Stimulated activated CD4-positive, alpha-beta T cell treated with anti-CD3 and anti-CD28 coated beads, Interleukin-4, amount 100 ng/mL, for 4 hours (primary cell): ENCODE data around the gene PPCDC.

Experiments
- DNase-seq, 2 experiments: peaks; one replicate each; pipeline ENCODE4 v3.0.0-alpha.2; 2020

Gene PPCDC

DNA sequence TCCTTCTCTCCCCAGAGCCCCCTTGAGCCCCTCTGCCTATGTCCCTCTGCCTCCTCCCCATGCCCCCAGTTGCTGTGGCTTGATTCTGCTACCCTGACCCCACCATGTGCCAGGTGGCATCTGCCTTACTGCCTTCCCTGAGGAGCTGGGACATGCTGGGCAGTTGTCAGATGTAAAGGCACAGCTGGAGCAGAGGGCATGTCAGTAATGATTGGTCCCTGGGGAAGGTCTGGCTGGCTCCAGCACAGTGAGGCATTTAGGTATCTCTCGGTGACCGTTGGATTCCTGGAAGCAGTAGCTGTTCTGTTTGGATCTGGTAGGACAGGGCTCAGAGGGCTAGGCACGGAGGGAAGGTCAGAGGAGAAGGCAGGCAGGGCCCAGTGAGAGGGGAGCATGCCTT is 3.5 kb upstream of the PPCDC start:
- DNase-seq, result no peak

DNA sequence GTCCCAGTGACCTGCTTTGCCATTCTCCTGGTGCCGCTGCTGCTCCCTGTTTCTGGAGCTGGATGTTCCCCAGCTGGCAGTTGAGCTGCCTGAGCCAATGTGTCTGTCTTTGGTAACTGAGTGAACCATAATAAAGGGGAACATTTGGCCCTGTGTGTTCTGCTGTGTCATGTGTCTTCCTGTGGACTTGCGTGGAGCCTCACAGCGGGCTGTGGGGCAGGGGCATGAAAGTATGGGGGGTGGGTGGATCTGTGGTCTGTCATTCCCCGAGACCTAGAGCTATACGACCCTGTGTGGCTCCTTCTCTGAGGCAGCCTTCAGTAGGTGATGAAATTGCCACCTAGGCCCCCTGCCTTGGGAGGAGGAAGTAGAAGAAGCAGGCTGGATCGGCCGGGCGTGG is 2.0 kb upstream of the PPCDC start:
- DNase-seq, result no peak

DNA sequence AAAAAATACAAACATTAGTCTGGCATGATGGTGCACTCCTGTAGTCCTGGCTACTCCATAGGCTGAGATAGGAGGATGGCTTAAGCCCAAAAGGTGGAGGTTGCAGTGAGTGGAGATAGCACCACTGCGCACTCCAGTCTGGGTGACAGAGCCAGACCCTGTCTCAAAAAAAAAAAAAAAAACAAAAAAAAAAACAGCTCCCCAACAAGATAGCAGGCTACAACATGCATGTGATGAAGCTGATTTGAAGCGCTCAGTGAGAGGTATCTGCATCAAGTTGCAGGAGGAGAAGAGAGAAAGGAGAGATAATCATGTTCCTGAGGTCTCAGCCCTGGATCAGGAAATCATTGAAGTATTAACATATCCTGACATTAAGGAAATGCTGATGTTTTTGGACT is 608 bp upstream of the PPCDC start:
- DNase-seq, result no peak

DNA sequence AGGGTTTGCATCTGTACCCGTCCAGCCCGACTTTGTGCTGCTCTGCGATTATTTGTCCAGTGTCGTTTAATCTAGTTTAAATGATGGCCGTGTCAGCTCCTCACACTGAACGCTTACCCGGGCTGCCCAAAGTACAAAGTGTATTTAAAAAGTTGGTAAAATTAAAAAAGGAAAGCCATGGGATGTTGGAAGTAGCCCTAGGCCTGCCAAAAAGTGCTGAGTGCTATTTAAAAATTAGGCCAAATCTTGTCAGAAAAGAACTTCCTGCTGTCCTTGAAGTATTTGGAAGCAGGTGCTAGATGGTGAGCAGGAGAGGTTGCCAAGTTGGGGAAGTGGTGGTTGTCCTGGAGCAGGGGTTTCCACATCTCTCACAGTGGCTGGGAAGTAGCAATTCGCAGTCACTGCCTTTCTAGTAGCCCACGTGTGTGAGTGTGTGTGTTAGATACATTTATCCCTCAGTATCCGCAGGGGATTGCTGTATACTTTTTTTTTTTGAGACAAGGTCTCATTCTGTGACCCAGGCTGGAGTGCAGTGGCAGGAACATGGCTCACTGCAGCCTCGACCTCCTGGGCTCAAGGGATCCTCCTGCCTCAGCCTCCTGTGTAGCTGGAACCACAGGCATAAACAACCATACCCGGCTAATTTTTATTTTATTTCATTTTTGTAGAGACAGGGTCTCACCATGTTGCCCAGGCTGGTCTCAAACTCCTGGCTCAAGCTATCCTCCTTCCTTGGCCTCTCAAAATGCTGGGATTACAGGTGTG is 664 bp downstream of the PPCDC start:
- no peak for DNase-seq

DNA sequence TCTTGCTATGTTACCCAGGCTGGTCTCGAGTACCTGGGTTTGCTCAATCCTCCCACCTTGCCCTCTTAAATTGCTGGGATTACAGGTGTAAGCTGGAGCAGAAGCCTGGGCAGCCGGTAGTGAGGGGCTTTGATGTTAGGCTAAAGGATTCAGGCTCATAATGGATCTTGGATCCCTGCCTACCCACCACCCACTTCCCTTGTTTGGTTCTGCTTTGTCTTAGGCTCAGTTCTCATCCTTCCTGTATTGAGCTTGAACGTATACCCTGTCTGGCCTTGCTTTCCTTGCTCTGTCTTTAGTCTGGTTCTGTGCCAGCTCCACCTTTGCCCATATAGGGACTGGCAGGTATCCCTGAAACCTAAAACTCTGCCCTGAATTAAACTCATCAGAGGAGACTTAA is 1.7 kb downstream of the PPCDC start:
- no peak for DNase-seq

DNA sequence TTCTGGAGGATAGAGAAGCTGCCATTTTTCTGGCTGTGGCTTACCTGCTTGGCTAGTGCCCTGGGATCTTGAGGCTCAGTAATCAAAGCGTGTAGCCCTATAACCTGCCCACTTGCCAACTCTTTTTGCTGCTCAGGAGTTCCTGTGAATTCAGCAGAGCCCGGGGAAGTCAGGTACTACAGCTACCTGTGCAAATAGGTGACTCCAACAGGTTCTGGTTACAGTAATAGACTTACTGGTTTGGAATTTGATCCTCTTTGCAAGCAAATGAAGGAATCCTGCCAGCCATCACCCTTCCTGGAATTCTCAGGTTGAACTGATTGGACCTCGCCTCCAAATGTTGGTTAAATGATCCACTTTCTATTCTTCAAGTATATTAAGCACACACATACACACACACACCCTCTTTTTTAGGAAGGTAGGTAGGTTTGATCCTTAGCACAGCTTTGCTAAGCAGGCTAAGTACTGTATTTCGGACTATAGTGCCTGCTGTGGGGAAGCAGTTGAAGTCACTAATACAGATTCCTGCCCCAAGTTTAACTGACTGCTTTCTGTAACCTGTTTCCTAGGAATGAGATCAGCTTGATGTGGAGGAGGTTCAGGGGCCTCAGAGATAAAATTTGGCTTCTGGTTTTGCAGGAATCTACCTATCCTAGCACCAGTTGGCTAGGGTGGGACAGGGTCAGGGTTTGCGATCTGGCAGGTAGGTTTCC is 2.3 kb downstream of the PPCDC start:
- DNase-seq, result no peak

DNA sequence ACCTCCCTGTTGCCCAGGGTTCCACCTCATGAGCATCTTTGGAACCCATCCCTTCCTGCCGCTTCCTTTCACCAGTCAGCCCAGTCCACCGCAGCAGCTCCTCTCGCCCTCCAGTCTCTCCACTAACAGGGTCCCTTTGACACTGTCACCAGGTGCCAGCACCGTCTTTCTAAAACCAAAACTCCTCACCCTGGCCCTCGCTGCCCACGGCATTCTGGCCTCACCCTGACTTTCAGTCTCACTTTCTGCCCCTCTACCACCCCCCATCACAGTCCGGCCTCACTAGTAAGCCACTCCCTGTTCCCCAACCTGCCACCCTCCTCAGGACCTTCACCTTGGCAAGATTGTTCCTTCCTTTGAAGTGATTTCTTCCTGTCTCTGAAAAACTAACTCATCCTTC is 4.2 kb downstream of the PPCDC start:
- DNase-seq, result no peak

DNA sequence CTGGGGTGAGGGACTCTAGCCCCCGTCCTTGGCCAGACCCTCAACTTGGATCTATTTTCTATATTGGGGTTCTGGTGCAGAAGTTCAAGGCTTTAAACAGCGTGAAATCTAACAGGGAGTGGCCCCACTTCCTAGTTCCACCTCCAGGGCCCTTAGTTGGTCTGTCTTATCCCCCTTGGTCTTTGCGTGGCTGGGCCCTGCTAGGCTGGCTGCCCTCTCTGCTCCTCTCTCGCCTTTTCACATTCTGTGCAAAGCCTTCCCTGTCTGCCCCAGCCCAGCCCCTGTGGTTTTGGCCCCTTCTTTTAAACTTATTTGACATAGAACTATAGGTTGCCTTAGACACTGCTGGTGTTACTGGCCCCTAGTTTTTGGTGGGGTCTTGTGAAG is 5.6 kb downstream of the PPCDC start:
- no peak for DNase-seq

DNA sequence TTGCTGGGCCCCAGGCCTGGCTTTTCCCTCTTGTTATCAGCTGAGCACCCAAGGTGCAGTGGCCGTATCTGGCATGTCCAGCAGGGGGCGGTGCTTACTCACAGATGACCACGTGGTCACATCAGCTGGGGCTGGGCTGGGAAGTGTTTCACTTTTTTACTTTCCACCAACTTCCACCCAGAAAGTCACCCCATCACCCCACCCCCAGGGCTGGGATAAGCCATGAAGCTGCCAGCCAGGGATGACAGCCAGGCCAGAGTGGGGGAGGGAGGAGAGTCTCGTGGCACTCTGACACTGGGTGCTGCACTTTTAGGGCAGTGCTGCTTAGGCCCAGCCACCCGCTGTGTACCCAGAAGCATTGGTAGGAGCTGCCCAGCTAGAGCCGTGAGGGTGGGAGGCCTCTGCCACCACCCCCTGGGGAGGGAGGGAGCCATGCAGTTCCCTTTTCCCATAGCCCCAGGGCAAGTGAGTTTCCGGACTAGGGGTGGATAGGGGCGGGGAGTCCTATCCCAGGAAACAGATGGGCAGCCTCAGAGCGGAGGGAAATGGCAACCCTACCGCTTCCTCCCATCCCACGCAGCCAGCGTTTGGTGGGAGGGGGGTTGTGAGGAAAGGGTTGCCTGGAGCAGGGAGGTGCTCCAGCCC is 6.1 kb downstream of the PPCDC start:
- peak; percentile 80 to 87 for DNase-seq

DNA sequence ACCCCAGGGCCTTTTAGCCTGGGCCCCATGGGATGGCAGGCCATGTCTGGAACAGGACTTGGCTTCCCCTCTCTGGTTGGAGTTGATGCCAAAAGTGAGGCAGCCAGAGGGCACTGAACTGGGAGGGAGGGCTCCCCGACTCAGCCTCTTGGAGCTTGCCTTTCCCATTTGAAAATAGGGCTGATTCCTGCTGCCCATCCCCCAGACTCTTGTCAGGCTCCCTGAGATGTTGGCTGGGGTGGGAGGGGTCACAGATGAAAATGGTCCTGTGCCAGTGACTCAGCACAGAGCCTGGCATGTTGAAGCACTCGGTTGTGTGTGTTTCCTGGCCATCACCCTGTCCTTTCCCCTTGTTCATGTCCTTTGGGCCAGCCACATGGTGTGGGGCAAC is 6.6 kb downstream of the PPCDC start:
- no peak for DNase-seq

DNA sequence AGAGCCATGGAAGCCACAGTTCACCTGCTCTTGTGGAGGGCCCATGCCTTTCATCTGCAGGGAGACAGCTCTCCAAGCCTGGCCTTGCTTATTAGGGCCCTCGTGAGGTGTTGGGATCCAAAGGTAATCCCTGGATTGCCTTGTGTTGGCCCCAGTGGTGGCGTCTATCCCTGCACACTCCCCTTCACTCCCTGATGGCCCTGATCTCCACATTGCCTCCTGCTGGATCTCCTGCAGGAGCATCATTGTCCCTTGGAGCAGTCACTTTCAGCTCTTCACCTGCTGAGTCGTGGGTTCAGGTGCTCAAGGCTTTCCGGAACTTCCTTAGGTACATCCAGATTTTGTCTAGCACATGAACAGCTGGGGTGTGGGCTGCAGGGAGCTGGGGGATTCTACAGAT is 7.0 kb downstream of the PPCDC start:
- DNase-seq, result no peak

DNA sequence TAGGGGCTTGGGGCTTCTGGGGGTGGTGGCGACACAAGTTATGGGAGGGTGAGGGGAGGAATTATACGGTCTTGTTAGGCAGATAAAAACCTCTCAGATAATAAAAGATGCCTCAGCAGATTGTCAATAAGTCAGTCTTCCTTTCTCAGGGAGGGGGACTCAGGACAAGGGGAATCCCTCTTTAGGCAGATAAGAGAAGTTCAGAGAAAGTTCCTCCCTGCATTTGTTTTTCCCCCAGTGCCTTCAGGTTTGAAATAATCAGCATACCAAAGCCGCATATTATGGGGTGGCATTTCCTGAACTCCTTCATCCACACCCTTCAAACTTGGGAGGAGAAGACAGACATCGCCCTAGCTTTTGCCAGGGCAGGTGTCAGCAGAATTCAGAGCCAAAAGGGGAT is 8.5 kb downstream of the PPCDC start:
- DNase-seq, result no peak

DNA sequence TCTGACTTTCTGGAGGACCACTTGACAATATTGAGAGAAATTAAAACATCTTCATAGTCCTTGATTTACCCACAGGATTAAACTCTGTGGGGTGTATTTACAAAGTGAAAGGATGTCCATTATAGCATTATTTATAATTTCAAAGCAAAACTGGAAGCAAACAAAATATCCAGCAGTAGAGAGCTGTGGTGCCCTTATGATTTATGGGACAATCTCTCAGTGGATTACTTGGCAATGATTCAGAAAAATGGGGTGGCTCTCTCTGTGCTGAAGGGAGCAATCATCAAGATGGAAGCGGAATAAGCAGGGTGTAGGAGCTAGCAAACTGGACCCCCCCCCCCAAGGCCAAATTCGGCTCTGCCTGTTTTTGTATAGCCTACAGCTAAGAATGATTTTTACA is 9.0 kb downstream of the PPCDC start:
- no peak for DNase-seq

DNA sequence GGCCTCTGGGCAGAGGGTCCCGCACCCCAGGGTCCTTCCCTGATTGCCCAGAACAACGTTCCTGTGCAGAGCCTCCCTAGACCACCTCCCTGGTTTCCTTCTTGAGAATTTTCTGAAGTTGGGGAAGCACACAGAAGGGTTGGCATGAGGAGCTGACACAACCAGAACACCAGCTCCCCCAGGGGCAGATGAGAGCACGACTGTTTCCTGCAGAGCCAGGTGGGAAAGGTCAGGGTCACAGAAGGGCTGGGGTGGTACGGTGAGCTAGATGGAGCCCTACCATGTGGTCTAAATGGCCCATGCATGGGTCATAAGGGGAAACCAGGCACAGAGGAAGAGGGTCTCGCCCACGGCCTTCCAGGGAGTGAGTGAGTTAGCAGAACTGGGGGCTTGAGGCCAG is 10.4 kb downstream of the PPCDC start:
- DNase-seq, result no peak

DNA sequence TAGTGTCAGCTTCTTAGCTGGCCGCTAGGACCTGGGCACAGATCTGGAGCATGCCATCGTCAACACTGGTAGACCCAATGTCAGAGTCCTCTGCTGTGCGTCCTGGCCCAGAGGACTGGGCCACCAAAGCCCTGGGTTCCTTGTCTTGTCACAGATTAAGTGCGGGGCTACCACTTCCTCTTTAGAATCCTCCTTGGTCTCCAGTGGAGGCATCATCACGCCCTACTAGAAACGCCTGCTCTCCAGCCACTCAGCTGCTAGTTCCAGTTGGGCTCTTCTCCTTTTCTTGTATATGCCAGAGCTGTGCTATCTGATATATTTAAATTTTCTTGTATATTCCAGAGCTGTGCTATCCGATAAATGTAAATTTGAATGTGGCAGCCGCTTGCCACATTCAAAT is 11.2 kb downstream of the PPCDC start:
- no peak for DNase-seq

DNA sequence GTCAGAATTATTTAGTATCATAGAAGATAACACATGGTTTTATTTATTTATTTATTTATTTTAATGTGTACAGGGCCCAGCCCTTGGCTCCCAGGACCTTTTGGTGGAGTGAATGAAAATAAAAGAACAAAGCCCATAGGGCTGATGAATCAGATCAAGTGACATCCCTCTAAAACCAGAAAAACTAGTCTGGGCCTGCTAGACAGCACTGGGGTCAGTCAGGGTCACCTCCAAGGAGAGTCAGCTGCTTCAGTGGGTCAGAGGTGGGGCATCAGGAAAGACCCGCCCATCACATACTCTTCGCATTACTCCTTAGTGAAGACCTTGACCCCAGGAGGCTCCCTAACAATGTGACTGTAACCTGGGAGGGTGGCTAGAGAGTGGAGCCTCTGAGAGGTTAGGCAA is 12.8 kb downstream of the PPCDC start:
- no peak for DNase-seq

DNA sequence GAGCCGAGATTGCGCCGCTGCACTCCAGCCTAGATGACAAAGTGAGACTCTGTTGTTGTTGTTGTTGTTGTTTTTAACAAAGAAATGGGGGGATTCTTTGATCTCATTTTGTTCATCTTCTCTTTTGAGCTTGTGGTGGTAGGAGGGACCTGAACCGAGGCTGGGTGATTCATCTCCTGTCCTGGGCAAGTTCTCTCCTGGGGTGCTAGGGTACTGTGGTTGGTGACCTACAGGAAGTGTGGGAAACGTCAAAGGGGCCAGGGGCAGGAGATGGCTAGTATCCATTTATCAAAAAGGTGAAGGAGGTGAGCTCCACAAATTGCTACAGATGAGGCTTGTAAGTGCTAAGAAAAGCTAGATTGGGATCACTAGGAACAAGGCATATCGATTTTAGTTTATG is 14.3 kb downstream of the PPCDC start:
- DNase-seq, result no peak

DNA sequence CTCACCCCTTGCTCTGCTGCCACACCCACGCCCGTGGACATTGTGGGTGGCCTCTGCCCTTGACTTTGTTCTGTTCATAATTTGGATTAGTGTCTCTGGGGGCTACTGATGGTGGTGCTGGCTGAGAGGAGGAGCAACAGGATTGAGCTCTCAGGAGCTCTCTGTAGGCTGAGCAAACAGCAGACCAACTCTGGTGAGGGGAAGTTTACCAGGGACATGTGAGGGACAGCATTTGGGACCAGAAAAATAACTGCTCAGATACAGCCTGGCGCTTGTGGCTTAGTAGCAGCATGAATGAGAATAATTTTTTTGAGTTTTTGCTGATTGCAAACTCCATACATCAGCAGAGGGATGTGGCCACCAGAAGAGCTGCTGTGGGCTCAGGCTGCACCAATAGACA is 14.8 kb downstream of the PPCDC start:
- no peak for DNase-seq

DNA sequence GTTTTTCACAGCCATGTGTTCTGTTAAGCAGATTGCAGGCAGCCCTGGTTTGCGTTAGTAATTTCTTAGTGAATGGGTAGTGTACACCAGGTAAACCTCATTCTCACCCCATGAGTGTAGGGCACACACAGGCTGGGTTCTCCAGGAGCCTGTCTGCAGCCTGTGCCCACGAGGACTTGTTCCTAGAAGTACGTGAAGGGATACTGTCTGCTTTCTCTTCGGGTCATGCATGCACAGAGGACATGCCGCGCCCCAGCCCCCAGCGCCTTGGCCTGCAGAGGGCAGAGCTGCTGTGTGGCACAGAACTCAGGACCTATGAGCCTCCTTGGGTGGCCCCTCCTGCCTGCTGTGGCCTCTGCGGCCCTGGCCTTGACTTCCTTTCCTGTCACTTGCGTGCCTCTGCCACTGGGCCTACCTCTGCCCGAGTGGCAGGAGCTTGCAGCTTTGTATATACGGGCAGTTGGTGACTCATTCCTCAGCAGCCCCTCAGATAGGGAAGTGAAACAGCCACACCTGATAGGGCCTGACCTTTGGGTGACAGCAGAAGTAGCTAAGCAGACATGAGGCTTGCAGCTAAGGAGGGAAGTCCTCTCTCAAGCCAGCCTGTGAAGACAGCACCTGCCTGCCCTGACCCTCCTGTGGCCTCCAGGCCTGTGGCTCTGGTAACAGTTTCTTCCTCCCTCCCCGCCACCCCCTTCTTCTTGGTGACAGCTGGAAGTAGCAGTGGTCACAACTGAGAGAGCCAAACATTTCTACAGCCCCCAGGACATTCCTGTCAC is 19.5 kb downstream of the PPCDC start:
- peak; percentile 34 to 36 for DNase-seq

DNA sequence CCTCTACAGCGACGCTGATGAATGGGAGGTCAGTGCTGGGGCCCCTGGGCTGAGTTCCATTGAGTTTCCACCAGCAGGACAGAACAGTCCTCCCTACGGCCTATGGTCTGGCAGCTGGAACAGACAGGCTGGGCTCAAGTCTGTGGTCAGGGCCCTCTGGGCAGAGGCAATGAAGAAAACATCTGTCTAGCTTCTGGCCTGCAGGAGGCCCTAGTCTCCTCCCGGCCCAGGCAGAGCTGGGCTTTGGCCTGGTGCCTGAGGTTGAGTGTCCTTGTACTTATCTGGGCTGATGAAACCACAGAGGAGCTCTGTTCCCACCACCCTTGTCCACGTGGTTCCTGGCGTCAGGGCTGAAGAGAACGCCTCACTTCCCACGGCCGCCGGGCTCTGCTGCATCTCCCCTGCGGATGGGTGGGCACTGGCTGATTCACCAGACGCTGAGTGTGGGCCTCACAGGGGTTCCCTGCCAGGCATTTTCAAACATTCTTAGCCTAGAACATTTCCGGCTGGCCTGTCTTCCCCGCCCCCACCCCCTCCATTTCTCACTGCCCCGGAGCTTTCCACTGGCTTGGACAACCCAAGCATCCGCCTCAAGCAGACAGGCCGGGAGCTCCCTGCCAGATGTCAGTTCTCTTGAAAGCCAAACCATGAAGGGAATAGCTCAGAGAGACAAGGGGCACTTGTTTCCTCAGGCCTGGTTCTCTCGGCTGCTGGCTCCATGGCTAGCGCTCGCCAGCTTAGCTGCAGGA is 20.3 kb downstream of the PPCDC start:
- no peak for DNase-seq

DNA sequence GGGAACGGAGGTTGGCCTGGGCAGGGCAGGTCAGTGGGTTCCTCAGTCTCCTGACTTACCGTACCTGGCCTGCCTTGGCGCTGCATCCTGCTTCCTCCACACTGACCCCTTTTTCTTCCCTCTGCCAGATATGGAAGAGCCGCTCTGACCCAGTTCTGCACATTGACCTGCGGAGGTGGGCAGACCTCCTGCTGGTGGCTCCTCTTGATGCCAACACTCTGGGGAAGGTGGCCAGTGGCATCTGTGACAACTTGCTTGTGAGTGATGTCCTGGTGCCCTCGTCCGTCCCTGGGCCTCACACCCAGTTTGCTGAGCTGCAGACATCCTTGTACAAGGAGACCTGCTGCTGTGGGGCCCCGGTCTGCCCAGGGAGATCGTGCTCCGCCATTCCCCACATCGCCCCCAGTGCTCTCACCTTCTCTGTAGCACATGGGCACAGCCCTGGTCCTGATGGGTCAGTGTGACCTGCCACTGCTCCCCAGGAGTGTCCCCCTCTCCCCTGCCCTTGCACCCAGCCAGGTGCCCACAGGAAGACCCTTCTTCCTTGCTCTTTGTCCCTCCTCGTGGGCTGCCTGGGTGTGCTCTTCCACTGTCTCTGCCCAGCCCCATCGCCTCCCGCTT is 21.0 kb downstream of the PPCDC start:
- DNase-seq, result no peak

DNA sequence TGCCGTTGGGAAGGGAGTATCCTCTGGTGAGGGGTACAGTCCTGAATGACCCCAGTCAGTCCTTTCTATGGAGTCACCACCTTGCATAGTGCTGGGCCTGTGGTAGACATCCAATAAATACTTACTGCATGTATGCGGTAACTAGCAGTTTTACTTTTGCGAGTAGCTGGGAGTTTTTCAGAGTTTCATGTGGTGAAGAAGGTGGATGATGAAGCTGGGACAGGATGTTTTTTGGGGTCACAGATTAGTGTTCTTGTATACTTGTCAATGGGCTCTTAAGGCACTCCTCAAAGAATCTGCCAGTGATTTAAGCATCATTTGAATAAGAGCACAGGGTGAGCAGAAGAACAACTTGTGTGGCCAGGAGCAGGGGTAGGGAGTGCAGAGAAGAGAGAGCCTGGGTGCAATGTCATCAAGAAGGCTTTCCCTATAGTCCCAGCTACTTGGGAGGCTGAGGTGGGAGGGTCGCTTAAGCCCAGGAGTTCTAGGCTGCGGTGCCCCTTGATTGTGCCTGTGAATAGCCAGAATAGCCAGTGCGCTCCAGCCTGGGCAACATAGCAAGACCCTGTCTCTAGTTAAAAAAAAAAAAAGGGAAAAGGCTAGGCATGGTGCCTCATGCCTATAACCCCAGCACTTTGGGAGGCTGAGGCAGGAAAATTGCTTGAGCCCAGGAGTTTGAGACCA is 22.1 kb downstream of the PPCDC start:
- no peak for DNase-seq
